NK-92 (cell line): ENCODE data around the gene BRSK2.

Experiments used
- DNase-seq: peaks from one replicate; lab custom pipeline; 2025; ENCODE audit not compliant: unreplicated experiment; lab: John Stamatoyannopoulos, UW

BRSK2 gene

DNA sequence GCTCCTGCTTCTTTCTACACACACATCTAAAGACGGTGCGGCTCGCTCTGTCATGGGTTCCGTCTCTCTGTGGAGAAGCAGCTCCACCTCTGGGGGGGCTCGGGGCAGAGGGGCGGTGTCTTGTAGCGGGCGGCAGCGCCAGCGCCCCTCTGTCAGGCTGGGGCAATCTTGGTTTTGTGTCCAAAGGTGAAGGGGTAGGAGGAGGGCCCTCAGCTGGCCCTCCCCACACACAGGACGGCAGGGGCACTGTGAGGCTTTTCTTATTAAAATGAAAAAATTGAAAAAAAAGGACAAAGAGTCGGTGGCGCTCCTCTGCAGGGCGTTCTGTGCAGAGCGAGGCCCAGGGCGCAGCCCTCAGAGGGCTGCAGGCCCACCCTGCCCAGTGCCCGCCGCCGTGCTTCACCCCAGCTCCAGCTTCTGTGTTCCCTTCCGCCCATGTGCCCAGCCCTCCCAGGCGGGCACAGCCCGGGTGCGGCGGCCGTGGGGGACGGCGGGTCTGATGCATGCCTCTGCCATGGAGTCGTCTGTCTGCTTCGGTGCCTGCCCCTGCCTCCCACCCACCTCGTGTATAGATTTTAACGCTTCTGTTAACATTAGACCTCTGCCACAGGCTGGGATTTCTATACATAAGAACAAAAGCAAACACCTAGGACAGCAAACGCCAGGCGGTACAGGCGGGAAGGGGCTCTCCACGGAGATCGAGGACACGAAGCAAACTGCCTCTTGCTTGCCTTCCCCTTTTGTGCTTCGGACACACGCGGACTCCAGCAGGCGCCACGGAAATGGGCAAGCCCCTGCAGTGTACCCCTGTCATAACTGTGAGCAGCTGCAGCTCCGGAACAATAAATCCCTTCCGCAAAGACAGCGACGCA is 72.3 kb downstream of the BRSK2 start:
- no peak for DNase-seq

DNA sequence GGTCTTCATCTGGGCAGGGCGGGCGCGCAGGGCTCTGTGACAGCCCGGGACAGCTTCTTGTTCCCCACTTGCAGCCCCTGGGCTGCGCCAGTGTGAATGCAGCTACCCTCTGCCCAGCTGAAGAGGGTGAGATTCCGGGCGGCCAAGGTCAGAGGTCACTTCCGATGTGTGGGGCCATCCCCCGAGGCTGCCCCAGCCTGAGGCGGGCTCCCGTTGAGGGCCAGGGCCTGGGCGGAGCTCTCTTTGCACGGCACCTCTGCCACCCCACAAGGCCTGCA is 72.9 kb downstream of the BRSK2 start:
- DNase-seq, result no peak

DNA sequence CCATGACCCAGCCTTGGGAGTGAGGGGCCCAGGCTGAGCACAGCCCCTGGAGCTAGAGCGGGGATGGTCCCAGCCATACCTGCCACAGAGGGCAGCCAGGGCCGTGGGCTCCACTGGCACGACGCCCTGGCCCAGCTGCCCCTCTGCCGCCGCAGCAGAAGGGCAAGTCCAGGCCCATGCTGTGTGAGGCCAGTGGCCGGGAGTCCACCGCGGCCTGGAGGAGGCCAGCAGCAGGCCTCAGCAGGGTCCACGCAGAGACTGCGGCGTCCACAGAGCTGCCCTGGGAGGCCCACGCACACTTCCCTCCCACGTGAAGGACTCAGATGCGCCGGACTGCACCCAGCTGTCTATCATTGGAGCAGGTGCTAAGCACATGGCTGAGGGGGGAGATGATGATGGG is 73.3 kb downstream of the BRSK2 start:
- no peak for DNase-seq

GRCh38 chr11:1466784-1467183 is 77.0 kb downstream of the BRSK2 start:
- no peak for DNase-seq

DNA sequence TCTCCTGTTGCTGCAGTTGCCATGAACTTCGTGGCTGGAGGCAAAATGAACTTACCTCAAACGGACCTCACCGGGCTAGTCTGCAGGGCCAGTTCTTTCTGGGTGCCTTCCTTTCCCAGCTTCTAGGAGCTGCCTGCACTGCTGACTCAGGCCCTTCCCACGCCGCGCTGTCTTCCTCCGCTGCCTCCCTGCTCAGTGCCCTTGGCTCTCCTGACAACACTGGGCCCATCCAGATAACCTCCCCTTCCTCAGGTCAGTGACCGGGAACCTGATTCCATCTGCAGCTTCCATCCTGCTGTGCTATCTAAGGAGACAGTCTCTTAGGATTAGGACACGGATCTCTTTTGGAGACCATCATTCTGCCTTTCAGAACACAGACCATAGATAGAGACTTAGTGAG is 77.5 kb downstream of the BRSK2 start:
- no peak for DNase-seq

- DNase-seq, result no peak
Observed at GRCh38 chr11:1468002-1468401, 78.3 kb downstream of the BRSK2 start.

- DNase-seq, result no peak
Observed at GRCh38 chr11:1468473-1469066, 78.8 kb downstream of the BRSK2 start.

- DNase-seq, result no peak
Observed at GRCh38 chr11:1469287-1469910, 79.7 kb downstream of the BRSK2 start.

DNA sequence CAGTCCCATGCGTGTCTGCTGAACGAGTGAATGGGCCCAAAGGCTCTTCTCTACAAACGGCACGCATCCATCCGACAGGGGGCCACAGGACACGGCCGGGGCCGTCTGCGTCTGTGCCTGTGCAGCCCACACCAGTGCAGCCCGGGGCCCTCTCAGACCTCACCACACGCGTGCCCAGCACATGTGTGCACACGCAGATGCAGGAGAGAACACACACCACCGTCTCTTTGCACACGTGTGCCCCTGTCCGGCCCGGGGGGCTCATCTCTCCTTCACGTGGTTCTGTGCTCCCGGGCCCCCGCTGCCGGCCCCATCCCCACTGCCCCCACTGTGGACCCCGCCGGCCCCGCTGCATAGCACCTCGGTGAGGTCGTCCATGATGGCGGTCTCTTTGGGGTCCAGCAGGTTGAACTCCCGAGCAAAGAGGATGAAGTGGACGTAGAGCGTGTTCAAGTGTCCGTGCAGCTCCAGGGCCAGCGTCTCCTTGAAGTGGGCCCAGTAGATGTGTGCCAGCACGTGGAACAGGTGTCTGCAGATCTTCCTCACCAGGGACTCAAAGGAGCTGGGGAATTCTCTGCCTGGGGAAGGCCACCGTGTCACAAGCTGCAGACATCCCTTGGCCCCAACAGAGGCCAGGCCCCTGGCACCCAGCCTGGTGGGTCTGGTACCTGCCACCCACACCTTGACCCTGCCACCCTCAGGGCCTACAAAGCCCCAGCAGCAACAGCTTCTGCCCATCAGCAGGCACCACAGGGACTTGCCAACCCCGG is 80.4 kb downstream of the BRSK2 start:
- DNase-seq, result no peak

GRCh38 chr11:1470681-1471611 is 81.2 kb downstream of the BRSK2 start:
- DNase-seq, result no peak

DNA sequence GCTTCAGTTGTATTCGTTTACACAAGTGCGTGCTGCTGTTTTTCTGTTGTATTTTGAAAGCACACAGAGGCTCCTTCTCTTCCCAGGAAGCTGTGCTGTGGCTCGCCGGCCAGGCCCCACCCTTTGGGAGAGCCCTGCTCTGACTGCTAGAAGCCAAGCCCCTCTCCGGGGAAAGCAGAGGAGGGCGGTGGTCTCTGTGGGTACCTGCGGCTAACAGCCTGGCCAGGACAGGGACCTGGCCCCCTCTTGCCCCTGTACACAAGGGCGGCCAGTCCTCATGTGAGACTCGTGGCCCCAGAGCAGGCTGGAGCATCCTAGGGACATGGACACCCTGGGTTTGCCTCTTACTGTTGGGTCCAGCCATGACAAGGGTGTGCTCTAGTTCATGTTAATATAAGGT is 82.0 kb downstream of the BRSK2 start:
- no peak for DNase-seq

GRCh38 chr11:1472180-1473005 is 82.7 kb downstream of the BRSK2 start:
- no peak for DNase-seq

DNA sequence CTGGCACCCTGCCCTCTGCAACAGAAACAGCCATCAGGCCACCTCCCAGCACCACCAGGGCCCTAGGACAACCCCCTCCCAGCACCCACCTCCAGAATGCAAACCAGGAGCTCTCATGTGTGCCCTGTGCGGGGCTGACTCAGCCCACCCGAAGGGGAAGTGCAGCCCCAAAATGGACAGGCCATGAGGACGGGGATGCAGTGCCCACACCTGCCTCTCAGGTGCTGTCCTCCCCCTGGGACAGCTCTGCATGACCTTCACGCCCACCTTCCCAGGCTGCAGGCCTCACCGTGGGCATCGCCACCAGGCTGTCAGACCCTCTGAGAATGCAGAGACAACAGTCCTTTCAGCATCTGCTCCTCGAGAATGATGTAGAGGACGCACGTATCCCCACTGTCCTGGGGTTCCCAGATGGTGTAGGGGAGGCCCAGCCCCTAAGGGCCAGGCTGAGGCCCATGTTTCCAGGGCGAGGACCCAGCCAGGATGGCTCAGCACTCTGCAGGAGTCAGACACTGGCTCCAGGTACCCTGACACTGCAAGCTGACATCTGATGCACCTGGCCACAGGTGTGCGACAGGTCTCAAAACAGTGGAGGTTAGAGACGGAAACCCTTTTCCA is 83.4 kb downstream of the BRSK2 start:
- no peak for DNase-seq

GRCh38 chr11:1473786-1474185 is 84.1 kb downstream of the BRSK2 start:
- DNase-seq, result no peak

DNA sequence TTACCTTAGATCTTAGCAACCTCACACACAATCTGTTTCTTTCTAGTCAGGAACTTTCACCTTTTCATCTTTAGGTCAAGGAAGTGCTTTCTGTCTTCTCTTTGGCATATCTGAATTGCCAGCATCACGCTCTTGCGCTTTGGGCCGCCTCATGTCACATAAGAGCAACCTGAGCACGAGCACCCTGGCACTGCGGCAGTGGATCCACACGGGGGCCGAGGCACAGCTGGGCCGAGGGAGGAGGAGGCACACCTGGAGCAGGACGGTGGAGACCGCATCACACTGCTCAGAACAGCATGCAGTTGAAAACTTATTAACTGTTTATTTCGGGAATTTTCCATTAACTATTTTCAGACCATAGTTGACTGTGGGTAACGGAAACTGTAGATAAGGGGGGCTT is 86.1 kb downstream of the BRSK2 start:
- no peak for DNase-seq

GRCh38 chr11:1476940-1477736 is 87.4 kb downstream of the BRSK2 start:
- DNase-seq, result no peak

DNA sequence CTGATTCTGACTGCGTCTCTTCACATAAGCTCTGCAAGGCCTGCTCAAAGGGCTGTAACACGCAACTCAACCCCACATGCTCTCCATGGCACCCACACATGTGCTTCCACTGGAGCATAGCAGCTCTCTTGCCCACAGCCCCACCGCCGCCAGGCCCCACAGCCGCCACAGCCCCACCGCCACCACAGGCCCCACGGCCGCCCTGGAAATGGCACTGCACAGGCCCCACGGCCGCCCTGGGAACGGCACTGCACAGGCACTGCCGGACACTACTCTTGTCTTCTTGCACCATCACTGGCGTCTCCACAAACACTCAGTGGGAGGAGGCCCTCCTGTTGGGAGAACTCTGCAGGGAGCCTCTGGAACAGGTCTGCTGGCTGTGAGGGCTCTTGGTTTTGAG is 88.3 kb downstream of the BRSK2 start:
- DNase-seq, result no peak

DNA sequence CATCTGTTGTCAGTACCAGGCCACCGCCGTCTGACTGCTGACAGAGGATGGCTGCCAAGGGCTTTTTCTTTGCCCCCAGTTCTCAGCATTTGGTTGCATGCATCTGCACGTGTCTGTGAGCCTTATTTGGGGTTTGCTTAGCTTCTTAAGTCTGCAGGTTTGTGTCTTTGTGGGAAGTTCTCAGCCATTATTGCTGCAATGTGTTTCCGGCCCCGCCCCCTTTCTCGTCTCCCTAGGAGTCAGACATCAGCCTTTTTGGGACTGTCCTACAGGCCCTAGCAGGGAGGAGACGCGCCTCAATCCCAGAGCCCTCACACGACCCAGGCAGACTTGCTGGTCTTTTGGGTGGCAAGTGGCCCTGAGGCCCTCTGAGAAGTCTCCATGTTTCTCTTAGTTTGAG is 88.8 kb downstream of the BRSK2 start:
- no peak for DNase-seq
